Measurements from ENCODE around the gene HASPIN.

DNA sequence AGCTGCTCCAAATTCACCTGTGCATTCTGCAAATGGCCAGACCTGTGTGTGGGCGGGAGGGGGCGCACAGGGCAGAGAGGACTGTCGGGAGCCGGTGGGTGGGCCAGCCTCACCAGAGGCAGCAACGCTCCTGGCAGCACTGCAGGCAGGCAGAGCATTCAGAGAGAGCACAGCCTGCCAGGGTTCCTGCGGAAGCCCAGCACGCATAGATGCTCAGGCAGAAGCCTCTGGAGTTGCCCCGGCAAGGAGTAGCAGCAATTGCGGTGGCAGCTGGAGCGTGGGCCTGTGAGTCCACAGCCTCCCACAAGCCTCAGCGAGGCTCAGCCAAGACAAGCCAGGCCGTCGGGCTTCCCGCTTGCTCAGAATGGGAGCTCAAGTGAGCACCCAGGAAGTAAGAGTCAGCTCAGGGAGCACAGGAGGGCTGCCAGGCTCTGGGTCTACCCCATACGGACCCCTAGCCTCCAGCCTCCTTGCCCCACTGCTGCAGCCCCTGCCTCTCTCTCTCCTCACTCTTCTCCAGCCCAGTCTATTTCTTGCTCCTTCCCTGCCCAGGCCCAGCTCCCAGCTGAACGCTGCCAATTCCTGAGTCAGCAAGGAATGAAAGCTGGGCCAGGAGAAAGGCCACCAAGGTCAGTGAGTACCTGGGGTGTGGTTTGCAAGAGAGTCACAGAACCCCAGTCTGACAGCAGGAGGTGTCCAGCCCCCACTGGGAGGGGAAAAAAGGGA, 45.4 kb upstream of the HASPIN start:
- TF ChIP-seq POLR2A (IDR thresholded peaks at IDR 0.05; ENCODE audit: low read depth, low read length) (no peak), POLR2AphosphoS5 (IDR thresholded peaks at IDR 0.05; ENCODE audit: low read depth, low read length) (no peak)
